ENCODE data around the gene C2CD3. TPM values are rescaled to one million over a fixed set of nuclear protein-coding genes. Genes with fewer than 3 reads are reported as not detected.

C2CD3 gene
- total RNA-seq, 1 donor from 2014 or later = 9.1 TPM

DNA sequence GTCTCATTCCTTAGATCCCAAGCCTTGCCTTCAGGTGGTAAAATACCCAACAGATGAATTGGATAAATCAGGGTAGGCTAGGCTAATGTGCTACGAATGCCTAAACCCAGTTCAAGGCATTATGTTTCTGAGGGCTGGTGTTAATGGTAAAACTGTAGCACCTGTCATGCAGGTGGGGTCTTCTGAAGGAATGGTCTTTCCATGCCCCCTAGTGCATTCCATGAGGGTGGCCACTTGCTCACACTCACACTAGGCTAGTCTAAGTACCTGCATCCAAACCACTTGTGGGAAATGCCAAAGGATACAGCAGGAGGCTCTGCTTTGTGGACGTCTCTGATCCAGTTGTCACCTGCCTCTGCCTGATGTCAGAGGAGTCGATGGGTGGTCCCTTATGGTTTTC is 137.8 kb downstream of the C2CD3 start:
- ATAC-seq (ENCODE audit: poor library complexity) = no peak
- no peak for DNase-seq
- intact Hi-C loops (cut with DNase I) = no loop called here

DNA sequence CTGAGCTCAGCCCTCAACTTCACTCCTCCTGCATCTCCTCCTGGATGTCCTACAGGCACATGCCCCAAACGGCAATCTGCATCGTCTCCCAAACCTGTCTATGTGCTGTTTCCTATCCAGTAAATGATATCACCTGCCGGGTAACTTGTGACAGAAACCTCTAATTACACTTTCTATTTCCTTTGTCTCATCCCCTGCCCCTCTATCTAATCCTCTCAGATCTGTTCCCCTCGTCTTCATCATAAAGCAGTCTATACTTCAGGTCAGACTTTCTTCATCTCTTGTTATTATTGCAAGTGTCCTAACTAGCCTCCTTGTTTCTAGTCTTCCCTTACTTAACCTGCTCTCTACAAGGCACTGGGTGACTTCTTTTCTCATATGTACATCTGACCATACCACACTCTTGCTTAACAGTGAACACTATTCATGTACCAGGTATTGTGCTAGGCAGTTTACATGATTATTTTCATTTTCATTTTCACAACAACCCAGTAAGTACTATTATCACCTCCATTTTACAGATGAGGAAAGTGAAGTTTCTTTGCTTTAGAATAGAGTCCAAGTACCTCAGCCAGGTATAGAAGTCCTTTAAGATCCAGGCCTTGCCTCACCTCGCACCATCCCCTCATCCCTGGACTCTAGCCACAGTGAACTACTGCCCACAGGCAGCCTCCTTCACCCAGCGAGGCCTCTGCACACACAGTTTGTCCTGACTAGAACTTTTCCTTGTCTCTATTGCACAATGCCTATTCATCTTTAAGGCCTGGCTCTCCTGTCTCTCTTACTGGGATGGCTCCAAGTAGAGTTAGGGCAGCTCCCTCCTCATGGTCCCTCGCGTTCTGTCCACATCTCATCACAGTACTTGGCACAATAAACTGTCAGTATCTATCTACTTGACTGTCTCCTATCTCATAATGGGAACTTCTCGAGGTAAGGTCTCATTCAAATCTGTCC is 139.8 kb downstream of the C2CD3 start:
- peak; percentile 36 for ATAC-seq (ENCODE audit: poor library complexity)
- intact Hi-C loops (cut with DNase I) = no loop called here
- DNase-seq = no peak

DNA sequence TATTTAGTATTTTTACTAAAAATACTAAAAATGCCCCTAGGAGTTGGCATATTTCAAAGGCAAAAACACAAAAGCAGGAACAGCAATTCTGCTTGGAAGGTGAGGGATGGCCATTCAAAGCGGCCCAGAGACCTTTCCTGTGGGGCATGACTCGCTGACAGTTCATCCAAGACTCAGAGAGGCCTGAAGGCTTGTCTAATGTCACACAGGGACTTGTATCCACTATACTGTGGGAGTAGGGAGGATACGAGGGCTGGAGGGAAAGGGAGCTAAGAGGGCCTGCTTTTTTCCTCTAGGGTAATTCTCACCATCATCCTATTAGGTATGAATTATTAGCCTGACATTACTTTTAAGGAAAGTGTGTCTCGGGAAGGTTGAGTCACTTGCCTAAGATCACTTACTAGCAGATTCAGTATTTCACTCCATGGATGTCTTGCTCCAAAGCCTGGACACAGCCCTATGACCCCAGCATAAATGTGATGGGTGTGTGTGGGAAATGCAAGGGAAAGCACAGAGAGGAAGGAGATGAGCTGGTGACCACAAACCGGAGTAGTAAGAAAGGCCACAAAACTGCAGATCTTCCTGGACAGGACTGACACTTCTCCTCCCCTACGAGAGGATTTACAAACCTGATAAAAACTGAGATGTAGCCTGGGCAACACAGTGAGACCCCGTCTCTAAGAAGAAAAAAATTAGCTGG is 145.2 kb downstream of the C2CD3 start:
- ATAC-seq (ENCODE audit: poor library complexity) (no peak), DNase-seq (no peak)
- intact Hi-C loops (cut with DNase I) = loop anchor here (10.0 kb wide), 1 partner anchor 61 kb away; no protein-coding TSS in a partner anchor

DNA sequence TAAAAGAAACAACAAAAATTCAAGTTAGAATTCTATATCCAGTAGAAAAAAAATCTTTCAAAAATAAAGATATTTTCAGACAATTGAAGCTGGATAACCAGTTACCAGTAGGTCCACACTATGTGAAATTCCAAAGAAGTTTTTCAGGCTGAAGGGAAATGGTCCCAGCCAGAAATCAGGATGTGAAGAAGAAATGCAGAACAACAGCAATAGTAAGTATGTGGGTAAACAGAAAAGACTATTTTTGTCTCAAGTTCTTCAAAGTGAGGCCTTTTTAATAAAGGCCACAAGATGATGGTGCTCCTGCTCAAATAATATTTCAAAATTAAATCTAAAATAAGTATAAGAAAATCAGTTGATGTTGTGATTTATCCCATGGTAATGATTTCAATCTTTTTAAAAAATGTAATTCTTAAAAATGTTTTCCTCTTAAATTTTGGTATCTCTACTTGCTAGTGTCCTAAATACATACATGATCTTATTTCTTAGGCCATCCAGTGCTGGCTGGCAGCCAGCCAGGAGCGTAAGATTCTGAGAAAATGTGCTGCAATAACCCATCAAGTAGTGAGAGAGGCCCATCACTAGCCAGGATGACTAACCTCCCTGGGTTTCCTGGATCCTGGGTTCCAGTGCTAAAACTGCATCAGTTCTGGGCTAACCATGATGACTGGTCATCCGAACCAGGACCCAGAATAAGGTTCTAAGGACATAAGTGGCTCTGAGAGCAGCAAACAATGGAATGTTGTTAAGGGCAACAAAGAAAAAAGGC is 146.4 kb downstream of the C2CD3 start:
- ATAC-seq (ENCODE audit: poor library complexity) (peak; percentile 39), DNase-seq (peak; percentile 86)
- intact Hi-C loops (cut with DNase I) = loop anchor here (10.0 kb wide), 1 partner anchor 60 kb away; no protein-coding TSS in a partner anchor

DNA sequence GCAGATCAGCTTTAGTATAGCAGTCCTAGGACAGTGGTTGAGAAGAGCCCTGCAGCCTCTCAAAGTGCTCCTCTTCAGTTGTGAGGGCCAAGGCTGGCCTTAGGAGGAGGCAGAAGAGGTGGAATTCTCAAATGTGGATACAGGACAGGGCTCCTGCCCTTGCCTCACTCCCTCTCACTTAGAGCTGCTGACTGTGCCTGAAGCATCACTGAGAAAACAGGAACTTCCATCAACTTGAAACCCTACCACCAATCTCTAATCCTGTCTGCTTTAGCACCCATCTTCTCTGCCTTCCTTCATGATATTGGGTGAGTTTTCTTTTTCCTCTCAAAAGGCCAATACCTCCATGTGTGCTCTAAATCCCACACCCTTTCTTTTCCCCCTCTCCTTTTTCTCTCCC is 147.5 kb downstream of the C2CD3 start:
- intact Hi-C loops (cut with DNase I) = loop anchor here (10.0 kb wide), 1 partner anchor 58 kb away; no protein-coding TSS in a partner anchor

DNA sequence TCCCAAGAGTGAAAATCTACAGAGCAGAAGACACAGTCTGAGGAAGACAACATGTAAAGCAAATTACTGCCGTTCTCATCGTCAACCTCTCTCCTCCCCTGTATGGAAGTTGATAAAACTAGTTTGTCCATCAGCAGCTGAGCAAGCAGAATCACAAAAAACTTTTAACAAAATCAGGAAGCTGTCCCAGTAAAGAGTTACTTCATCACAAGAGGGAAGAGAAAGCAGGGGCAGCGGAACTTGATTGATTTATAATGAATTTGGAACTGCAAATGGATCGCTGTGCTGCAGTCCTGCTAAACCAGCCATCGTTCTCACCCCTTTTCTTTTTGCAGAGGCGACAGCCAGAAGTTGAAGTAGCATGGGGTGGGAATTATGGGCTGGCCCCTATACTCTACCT is 148.3 kb downstream of the C2CD3 start:
- ATAC-seq (ENCODE audit: poor library complexity) (no peak), DNase-seq (no peak)
- intact Hi-C loops (cut with DNase I) = loop anchor here (10.0 kb wide), 1 partner anchor 58 kb away; no protein-coding TSS in a partner anchor

More for the DNA sequence above, 147.5 kb downstream of the C2CD3 start:
- no peak for DNase-seq
- ATAC-seq (ENCODE audit: poor library complexity) = no peak

DNA sequence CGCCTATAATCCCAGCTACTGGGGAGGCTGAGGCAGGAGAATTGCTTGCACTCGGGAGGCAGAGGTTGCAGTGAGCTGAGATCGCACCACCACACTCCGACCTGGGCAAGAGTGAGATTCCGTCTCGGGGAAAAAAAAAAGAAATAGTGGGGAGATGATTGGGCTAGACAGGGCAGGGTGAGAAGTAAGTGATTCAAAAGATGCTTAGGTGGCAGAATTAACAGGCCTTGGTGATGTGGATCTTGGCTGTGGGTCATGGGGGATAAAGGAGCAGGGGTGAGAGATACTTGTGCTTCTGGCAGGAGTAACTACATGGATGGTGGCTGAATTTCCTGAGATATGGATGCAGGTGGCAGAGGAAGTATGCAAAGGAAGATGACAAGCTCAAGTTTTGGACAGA is 148.8 kb downstream of the C2CD3 start:
- no peak for ATAC-seq (ENCODE audit: poor library complexity)
- no peak for DNase-seq
- intact Hi-C loops (cut with DNase I) = loop anchor here (10.0 kb wide), 1 partner anchor 57 kb away; no protein-coding TSS in a partner anchor

DNA sequence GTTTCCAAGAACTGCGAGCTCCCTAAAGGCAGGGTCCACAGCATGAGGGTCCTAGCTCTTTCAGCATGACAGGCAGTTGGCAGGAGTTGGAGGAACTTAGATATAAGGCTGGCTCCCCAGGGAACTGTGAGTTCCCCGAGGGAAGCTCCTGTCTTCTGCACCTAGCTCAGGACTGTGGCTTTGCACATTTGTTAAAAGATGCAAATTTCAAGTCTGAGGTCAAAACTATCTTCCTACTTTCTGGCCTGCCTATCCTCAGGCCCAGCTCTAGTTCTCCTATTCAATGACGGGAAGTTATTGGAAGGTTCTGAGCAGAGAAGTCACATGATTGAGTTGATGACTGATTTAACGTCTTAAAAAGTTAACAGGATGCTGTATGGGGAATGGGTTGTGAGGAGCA is 150.3 kb downstream of the C2CD3 start:
- intact Hi-C loops (cut with DNase I) = loop anchor here (10.0 kb wide), 1 partner anchor 56 kb away; no protein-coding TSS in a partner anchor
- ATAC-seq (ENCODE audit: poor library complexity) (no peak), DNase-seq (no peak)

DNA sequence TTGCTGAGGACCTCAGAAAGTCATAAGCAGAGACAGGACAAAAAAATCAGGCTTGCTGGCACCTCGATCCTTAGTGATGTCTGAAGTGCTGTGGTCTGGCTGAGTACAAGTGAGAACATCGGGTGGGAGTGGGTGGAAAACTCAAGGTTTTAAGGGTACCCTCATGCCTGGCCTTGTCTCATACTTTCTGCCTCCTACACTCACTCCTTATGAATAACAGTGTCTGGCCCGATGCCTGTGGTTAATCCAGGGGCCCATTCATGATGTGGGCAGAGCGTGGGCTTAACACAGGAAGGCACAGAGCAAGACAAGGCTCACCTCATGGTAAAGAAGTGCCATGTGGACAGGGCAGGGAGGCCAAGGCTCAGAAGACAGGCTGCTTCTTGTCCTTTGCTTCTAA is 150.9 kb downstream of the C2CD3 start:
- ATAC-seq (ENCODE audit: poor library complexity) = no peak
- intact Hi-C loops (cut with DNase I) = loop anchor here (10.0 kb wide), 1 partner anchor 55 kb away; no protein-coding TSS in a partner anchor
- DNase-seq = no peak

DNA sequence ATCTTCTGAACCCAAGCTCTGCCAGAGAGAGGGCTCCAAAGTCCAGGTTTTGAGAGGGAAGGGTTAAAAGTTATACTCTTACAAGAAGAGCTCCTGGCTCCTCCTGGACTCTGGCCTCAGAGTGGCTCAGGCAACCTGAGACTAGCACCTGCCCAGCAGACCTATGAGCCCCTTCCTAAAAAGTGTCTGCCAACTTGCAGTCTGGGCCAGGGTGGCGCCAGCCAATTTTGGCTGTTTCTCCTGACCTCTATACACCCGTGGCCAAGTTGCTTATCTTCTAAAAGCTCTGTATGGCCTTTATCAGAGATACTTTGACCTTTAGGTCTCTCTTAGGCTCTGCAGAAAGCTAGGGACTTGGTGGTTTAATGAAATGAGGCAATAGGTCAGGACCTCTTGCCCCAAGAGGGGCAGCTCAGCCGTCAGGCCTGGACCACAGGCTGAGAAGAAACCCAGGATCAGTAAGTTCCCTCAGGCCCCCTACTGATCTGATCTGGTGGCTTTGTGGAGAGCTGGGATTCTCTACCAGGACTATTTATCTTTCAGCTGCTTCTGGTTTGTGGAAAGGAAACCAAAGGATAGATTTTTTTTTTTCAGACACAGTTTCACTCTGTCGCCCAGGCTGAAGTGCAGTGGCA is 151.6 kb downstream of the C2CD3 start:
- peak; percentile 30 for ATAC-seq (ENCODE audit: poor library complexity)
- intact Hi-C loops (cut with DNase I) = no loop called here

DNA sequence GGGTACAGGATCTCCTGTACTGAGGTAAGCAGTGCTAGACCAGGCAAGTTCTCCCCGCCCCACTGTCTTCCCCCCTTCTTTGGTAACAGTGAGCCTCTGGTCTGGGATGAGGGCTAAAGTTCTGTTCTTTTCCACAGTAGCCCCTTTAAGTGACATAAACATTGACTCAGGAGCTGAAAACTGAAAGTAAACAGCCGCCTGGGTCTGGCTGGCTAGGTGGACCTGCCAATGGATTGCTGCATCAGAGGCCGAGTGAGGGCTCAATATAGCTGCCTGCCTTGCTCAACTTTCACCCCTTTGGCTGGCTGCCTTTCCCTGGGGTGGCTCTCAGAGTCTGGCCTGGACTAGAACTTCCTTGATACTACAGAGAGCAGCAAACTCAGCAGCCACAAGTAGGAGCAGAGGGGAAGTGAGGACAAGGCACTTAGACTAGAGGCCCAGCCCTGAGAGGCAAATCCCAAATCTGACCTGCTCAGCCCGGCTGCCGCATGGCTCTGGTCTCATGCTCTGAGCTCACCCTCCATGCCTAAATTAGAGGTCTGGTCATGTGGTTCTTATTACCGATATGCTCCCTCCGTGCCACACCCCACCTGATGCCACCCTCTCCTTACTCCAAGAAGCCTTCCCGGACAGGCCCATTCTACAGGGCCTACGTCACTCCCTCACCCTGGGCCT is 152.3 kb downstream of the C2CD3 start:
- intact Hi-C loops (cut with DNase I) = no loop called here
- ATAC-seq (ENCODE audit: poor library complexity) = peak; percentile 94

More for the DNA sequence above, 151.6 kb downstream of the C2CD3 start:
- no peak for DNase-seq

DNA sequence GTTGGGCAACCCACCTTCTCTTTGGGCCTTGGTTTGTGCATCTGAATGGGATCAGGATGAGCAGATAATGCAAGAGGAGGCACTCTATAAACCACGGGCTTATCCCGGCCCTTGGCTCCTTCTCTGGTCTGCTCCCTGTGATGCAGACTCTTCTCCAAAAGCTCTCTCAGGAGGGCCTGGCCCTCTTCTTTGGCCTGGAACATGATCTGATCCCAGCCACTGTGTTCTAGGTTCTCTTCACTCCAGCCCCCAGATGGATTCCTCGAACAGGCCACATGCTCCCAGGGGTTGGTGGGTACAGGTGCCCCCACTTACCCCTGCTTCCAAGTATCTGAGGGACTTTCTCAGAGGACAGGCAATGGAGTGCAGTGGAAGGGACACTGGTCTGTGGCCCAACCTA is 153.2 kb downstream of the C2CD3 start:
- intact Hi-C loops (cut with DNase I) = no loop called here
- no peak for ATAC-seq (ENCODE audit: poor library complexity)

More for the DNA sequence above, 152.3 kb downstream of the C2CD3 start:
- peak; percentile 95 for DNase-seq

DNA sequence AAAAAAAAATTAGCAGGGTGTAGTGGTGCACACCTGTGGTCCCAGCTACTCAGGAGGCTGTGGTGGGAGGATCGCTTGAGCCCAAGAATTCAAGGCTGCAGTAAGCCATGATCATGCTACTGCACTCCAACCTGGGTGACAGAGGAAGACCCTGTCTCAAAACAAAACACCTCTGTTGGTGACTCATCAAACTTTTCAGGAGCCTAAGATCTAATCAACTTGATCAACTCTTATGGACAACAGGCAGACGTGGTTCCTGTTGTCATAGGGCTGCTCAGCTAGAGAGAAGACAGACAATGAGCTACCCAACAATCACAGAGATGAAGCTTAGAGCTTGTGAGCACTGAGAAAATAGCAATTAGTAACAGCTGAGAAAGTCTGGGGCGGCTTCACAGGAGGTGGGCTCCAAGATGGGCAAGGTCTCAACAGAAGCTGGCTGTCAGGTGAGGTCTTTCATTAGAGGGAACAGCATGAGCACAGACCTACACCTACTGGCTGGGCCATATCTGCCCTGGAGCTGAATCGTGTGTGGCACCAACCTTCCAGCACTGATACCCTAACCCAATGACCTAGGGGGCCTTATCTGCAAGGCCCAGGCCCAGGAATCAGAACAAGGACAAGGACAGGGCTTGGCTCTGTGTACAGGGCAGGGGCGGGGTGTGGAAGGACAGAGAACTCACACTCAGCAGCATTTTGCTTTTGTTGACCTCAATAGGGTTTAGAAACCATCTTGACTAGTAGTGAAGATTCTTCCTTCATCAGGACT is 154.7 kb downstream of the C2CD3 start:
- intact Hi-C loops (cut with DNase I) = no loop called here
- DNase-seq (no peak), ATAC-seq (ENCODE audit: poor library complexity) (no peak)

More for the DNA sequence above, 153.2 kb downstream of the C2CD3 start:
- DNase-seq = no peak

DNA sequence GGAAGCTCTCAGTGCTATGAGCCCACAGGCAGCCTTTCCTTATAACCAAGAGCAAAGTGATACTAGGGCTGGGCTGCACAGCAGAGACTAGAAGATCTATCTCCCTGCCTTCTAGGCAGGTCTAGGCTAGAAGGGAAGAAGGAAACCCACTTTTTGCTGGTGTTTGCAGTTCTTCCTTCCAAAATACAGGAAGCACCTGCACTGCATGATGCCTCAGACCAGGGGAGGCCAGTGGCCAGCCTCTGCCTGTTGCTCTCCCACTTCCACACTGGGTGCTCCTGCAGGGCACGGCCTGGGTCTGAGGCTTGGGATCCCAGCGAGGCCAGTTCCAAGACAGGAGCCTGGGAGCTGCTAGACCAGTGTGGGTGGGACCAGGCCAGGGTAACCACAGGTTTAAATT is 155.9 kb downstream of the C2CD3 start:
- DNase-seq (peak; percentile 55), ATAC-seq (ENCODE audit: poor library complexity) (no peak)
- intact Hi-C loops (cut with DNase I) = no loop called here

DNA sequence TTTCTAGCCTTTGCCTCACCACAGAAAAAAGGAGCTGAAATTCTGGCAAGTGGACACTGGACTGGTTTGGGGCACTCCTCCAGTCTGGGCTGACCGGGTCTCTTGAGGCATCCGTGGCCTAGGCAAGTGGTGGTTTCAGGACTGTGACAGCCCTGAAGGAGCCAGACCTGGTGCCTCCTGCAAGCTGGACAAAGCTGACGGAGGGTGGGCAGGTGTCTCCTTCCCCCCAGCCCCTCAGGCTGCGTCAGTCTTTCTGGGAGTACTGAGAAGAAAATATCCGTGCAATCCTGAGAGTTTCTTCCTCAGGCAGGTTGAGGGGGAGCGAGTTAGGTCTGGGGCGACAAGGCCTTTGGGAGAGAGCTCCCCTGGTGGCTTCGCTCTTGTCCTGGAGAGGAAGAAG is 157.7 kb downstream of the C2CD3 start:
- no peak for DNase-seq
- intact Hi-C loops (cut with DNase I) = no loop called here
- ATAC-seq (ENCODE audit: poor library complexity) = no peak

DNA sequence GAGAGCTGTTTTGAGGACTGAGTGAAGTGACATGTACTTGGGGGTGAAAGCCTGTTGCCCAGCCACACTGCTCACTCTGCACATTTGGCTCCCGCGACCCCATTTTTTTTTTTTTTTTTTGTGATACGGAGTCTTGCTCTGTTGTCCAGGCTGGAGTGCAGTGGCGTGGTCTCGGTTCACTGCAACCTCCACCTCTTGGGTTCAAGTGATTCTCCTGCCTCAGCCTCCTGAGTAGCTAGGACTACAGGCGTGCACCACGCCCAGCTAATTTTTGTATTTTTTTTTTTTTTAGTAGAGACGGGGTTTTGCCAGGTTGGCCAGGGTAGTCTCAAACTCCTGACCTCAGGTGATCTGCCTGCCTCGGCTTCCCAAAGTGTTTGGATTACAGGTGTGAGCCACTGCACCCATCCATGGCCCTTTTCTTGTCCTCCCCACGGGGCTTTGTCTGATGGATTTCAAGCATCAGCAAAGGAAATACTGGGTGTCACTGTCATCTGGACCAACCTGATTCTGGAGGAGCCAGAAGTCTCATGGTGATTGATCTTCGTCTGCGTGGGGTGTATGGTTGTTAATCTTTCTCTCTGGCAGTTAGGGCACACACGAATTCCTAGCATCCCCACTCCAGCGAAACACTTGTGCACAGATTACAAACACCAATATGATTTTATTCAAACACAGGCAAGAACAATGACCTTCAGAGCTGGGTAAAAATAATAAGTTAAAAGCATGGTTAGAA is 158.6 kb downstream of the C2CD3 start:
- ATAC-seq (ENCODE audit: poor library complexity) = no peak
- intact Hi-C loops (cut with DNase I) = no loop called here
- DNase-seq = no peak
